B cell (primary cell): ENCODE measurements around the gene DIP2B. TPM values are rescaled to one million over a fixed set of nuclear protein-coding genes. Genes with fewer than 3 reads are reported as not detected.

ENCODE experiments used
- ATAC-seq: fragments of 200-7000 bp; cut with Tn5 transposase; one replicate; pipeline ENCODE4 v1.10.0; 2021; ENCODE audit warnings: low read depth, mild to moderate bottlenecking, moderate number of reproducible peaks, moderate library complexity
- CTCF ChIA-PET: fragments of 350-600 bp; sonication (Branson Sonifier 250); formaldehyde crosslinking; loops from one replicate; lab custom pipeline; 2021; ENCODE audit warnings: antibody characterized with exemption, inconsistent platforms; lab: Charles Lee
- POLR2A ChIA-PET: fragments of 350-600 bp; sonication (Branson Sonifier 250); formaldehyde crosslinking; loops from one replicate; lab custom pipeline; 2021; ENCODE audit warnings: antibody characterized with exemption; lab: Charles Lee
- DNase-seq: peaks from one replicate; pipeline ENCODE4 v3.0.0; 2013
- H2AFZ ChIP-seq: 2 replicates; pipeline ENCODE4 v1.6.1; 2012; ENCODE audit warnings: mild to moderate bottlenecking, low read depth, low read length; ENCODE audit not compliant: insufficient read depth, poor library complexity, severe bottlenecking
- H3K27ac ChIP-seq, 2 donors: 1 replicate in 1 of 2; 2 replicates in 1 of 2; pipeline ENCODE4 v1.5.1; 2012 to 2013; ENCODE audit warnings: low read length in 2 of 2, mild to moderate bottlenecking in 2 of 2, moderate library complexity in 1 of 2
- H3K27me3 ChIP-seq, 4 experiments: fragments of 200-600 bp in 1 of 4; sonication (generic) in 1 of 4; replicated peaks in 1 of 4; 1 replicate in 2 of 4; 2 replicates in 2 of 4; pipeline versions ENCODE4 v1.6.1 to v1.7.0; 2013 to 2016; ENCODE audit warnings: low read length in 3 of 4, mild to moderate bottlenecking in 2 of 4, mixed read lengths in 1 of 4, moderate library complexity in 1 of 4; ENCODE audit not compliant: insufficient read depth in 4 of 4, control insufficient read depth in 3 of 4; ENCODE audit errors: control extremely low read depth in 1 of 4
- H3K36me3 ChIP-seq, 2 experiments: replicated peaks in 1 of 2; 1 replicate in 1 of 2; 2 replicates in 1 of 2; pipeline versions ENCODE4 v1.6.1 to v1.7.1; 2013; ENCODE audit warnings: low read length in 1 of 2; ENCODE audit not compliant: insufficient read depth in 2 of 2, control insufficient read depth in 1 of 2; ENCODE audit errors: control extremely low read depth in 1 of 2, extremely low read depth in 1 of 2
- H3K4me1 ChIP-seq, 2 donors: fragments of 200-600 bp in 1 of 2; sonication (generic) in 1 of 2; 1 replicate in 1 of 2; 2 replicates in 1 of 2; pipeline versions ENCODE4 v1.5.1 to v1.6.1; 2013 to 2017; ENCODE audit warnings: low read length in 2 of 2; ENCODE audit not compliant: control insufficient read depth in 2 of 2, insufficient read depth in 2 of 2
- H3K4me2 ChIP-seq: replicated peaks from 2 replicates; pipeline ENCODE3; 2012; ENCODE audit warnings: mild to moderate bottlenecking, low read depth, low read length; ENCODE audit not compliant: poor library complexity, severe bottlenecking
- H3K4me3 ChIP-seq, 5 experiments: fragments of 200-600 bp in 1 of 5; sonication (generic) in 1 of 5; 1 replicate in 3 of 5; 2 replicates in 2 of 5; pipeline versions ENCODE4 v1.5.1 to v1.7.0; 2011 to 2016; ENCODE audit warnings: low read length in 4 of 5, mild to moderate bottlenecking in 4 of 5, low read depth in 2 of 5, control low read depth in 1 of 5, moderate library complexity in 1 of 5; ENCODE audit not compliant: insufficient read depth in 1 of 5; ENCODE audit errors: control extremely low read depth in 1 of 5, extremely low read depth in 1 of 5
- H3K79me2 ChIP-seq: fragments of 200-600 bp; sonication (generic); one replicate; pipeline ENCODE4 v1.6.0; 2016; ENCODE audit warnings: low read length; ENCODE audit not compliant: control insufficient read depth, insufficient read depth
- H3K9ac ChIP-seq: fragments of 200-600 bp; sonication (generic); 2 replicates; pipeline ENCODE4 v1.6.1; 2017; ENCODE audit warnings: mild to moderate bottlenecking, low read length, moderate library complexity
- H3K9me3 ChIP-seq, 3 donors: one replicate each; pipeline versions ENCODE4 v1.6.1 to v1.7.1; 2013; ENCODE audit warnings: low read length in 2 of 3; ENCODE audit not compliant: control insufficient read depth in 2 of 3, insufficient read depth in 1 of 3; ENCODE audit errors: control extremely low read depth in 1 of 3
- H4K20me1 ChIP-seq: 2 replicates; pipeline ENCODE4 v1.6.0; 2012; ENCODE audit warnings: mild to moderate bottlenecking, low read length; ENCODE audit not compliant: insufficient read depth, control insufficient read depth, poor library complexity, severe bottlenecking
- H3K27ac Mint-ChIP-seq: one replicate; pipeline ENCODE4 v1.8.0; 2021; ENCODE audit warnings: mixed read lengths
- H3K27me3 Mint-ChIP-seq: one replicate; pipeline ENCODE4 v1.8.0; 2021; ENCODE audit warnings: mixed read lengths
- H3K4me1 Mint-ChIP-seq: one replicate; pipeline ENCODE4 v1.8.0; 2021; ENCODE audit warnings: mixed read lengths
- H3K4me3 Mint-ChIP-seq: one replicate; pipeline ENCODE4 v1.8.0; 2021; ENCODE audit warnings: mixed read lengths
- H3K9me3 Mint-ChIP-seq: one replicate; pipeline ENCODE4 v1.8.0; 2022; ENCODE audit warnings: mixed read lengths; ENCODE audit not compliant: insufficient read depth
- EZH2 ChIP-seq: IDR thresholded peaks from 2 replicates; pipeline ENCODE4 v1.6.1; 2012; ENCODE audit warnings: borderline replicate concordance, low read depth, mild to moderate bottlenecking, moderate library complexity, low read length; ENCODE audit not compliant: insufficient read depth, poor library complexity, severe bottlenecking
- WGBS: methylation state at CpG from one replicate; pipeline ENCODE4 v1.1.5; 2013; ENCODE audit warnings: missing lambda C conversion rate; ENCODE audit not compliant: insufficient coverage; 5-methylcytosine and 5-hydroxymethylcytosine counted together
- intact Hi-C: fragments of 100-400 bp; cut with micrococcal nuclease; formaldehyde crosslinking; loops from one replicate; pipeline ENCODE4 v1.10.0; 2022
- polyA plus RNA-seq: library from polyadenylated mRNA; depleted of rRNA; stranded (reverse); fragments of >200 nt; gene quantifications from 2 replicates; pipeline ENCODE4 v1.2.3, GENCODE V29; 2012
- total RNA-seq, 2 donors: library from RNA; stranded (reverse); fragments of 120-200 nt in 1 of 2; gene quantifications; 1 replicate in 1 of 2; 2 replicates in 1 of 2; pipeline versions ENCODE4 v1.2.3 to v1.2.4, GENCODE V29; 2013 to 2022
- TF ChIP-seq, protein P1 (sequence below): fragments of 200-600 bp; IDR thresholded peaks from one replicate; pipeline ENCODE4 v1.8.0; 2022; ENCODE audit warnings: antibody characterized with exemption, mild to moderate bottlenecking

DIP2B gene
- total and polyA plus RNA-seq, 2 donors (not counting 1 experiment from before 2014, with no cell fraction given): 16.4 to 38.8 TPM

DNA sequence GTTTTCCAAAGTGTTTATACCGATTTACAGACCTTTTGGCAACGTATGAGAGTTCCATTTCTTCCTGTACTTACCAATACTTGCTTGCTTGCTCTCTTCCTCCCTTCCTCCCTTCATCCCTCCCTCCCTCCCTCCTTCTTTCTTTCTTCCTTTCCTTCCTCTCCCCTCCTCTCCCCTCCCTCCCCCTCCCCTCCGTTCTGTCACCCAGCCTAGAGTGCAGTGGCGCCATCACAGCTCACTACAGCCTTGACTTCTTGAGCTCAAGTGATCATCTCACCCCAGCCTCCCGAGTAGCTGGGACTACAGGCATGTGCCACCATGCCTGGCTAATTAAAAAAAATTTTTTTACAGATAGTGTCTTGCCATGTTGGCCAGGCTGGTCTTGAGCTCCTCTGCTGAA lies 40.4 kb downstream of the DIP2B start:
- intact Hi-C loops: no loop called here
- Histone ChIP-seq H3K4me2 (no peak overlapping the region), H3K79me2 (peaks cover 97% of the 10 kb centered on the region), H3K4me3 (no peak overlapping the region), H3K9me3 (no peaks in the 10 kb centered on the region), H2AFZ (no peak overlapping the region), H3K4me1 (peaks cover 0 to 14% of the 10 kb centered on the region in 2 donors), H3K27me3 (no peaks in the 10 kb centered on the region), H4K20me1 (peaks cover 64% of the 10 kb centered on the region), H3K9ac (no peak overlapping the region), H3K27ac (no peak overlapping the region), H3K36me3 (peaks cover 0 to 2% of the 10 kb centered on the region in 2 experiments)
- POLR2A ChIA-PET: no interaction called here
- DNase-seq (no peak), ATAC-seq (no peak)
- WGBS: 100% methylated on average over 4 of the region's 5 CpGs
- Mint-ChIP-seq H3K27me3 (no peaks in the 10 kb centered on the region), H3K9me3 (no peaks in the 10 kb centered on the region), H3K4me1 (peaks cover 32% of the 10 kb centered on the region), H3K4me3 (no peak overlapping the region), H3K27ac (no peak overlapping the region)
- CTCF ChIA-PET: no interaction called here
- TF ChIP-seq EZH2: no peak
- TF ChIP-seq, protein P1, sequence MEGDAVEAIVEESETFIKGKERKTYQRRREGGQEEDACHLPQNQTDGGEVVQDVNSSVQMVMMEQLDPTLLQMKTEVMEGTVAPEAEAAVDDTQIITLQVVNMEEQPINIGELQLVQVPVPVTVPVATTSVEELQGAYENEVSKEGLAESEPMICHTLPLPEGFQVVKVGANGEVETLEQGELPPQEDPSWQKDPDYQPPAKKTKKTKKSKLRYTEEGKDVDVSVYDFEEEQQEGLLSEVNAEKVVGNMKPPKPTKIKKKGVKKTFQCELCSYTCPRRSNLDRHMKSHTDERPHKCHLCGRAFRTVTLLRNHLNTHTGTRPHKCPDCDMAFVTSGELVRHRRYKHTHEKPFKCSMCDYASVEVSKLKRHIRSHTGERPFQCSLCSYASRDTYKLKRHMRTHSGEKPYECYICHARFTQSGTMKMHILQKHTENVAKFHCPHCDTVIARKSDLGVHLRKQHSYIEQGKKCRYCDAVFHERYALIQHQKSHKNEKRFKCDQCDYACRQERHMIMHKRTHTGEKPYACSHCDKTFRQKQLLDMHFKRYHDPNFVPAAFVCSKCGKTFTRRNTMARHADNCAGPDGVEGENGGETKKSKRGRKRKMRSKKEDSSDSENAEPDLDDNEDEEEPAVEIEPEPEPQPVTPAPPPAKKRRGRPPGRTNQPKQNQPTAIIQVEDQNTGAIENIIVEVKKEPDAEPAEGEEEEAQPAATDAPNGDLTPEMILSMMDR: no peak

DNA sequence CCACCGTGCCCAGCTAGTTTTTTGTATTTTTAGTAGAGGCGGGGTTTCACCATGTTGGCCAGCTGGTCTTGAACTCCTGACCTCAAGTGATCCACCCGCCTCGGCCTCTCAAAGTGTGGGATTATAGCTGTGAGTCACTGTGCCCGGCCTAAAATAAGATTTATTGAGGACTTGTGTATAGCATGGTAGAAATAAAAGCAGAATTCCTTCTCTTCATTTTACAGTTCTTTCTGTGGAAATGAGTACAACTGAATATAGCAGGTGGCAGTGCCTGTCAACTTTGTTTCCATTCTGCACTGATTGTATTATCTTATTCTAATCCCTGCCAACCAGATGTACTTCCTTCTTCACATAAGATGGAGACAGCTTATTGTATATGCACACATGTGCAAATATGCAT lies 41.0 kb downstream of the DIP2B start:
- Mint-ChIP-seq H3K27ac (no peak overlapping the region), H3K9me3 (no peaks in the 10 kb centered on the region), H3K4me3 (no peak overlapping the region), H3K27me3 (no peaks in the 10 kb centered on the region), H3K4me1 (peaks cover 38% of the 10 kb centered on the region)
- ATAC-seq (no peak), DNase-seq (no peak)
- intact Hi-C loops: no loop called here
- H3K4me2 ChIP-seq: no peak overlapping the region
- H3K36me3 ChIP-seq: peaks cover 0 to 2% of the 10 kb centered on the region in 2 experiments
- no peak overlapping the region for H2AFZ ChIP-seq
- WGBS: 100% methylated on average over 2 of the region's 5 CpGs
- TF ChIP-seq, protein P1: no peak
- TF ChIP-seq EZH2: no peak
- peaks cover 97% of the 10 kb centered on the region for H3K79me2 ChIP-seq
- CTCF ChIA-PET: no interaction called here
- peaks cover 69% of the 10 kb centered on the region for H4K20me1 ChIP-seq
- H3K27ac ChIP-seq: no peak overlapping the region
- POLR2A ChIA-PET: interaction anchor here (0.5 kb wide), 1 partner anchor 17 kb away, joined by 3 read pairs; no protein-coding TSS in a partner anchor
- peaks cover 0 to 14% of the 10 kb centered on the region in 2 donors for H3K4me1 ChIP-seq
- H3K9me3 ChIP-seq: no peaks in the 10 kb centered on the region
- H3K27me3 ChIP-seq: no peaks in the 10 kb centered on the region
- H3K9ac ChIP-seq: no peak overlapping the region
- H3K4me3 ChIP-seq: no peak overlapping the region
